K562 (cell line): Measurements from ENCODE around the gene HEATR3. TPM values are rescaled to one million over a fixed set of nuclear protein-coding genes. Genes with fewer than 3 reads are reported as not detected.

Experiments used
- ELF1 ChIP-seq: fragments of 200-800 bp; sonication (Bioruptor generic); IDR thresholded peaks from 2 replicates; pipeline ENCODE4 v1.6.1; 2016; ENCODE audit warnings: missing genetic modification characterization, missing compliant biosample characterization
- HMG20B ChIP-seq: fragments of 250-450 bp; sonication (Bioruptor Pico); IDR thresholded peaks from 2 replicates; pipeline ENCODE4 v1.5.0; 2021; ENCODE audit warnings: mild to moderate bottlenecking
- KAT2B ChIP-seq: IDR thresholded peaks from one replicate; pipeline ENCODE4 v1.6.1; 2012; ENCODE audit warnings: low read depth, mild to moderate bottlenecking, control low read depth, inconsistent platforms, low read length, moderate library complexity
- PML ChIP-seq: IDR thresholded peaks from 2 replicates; pipeline ENCODE4 v1.6.1; 2012; ENCODE audit warnings: low read length, inconsistent platforms
- PTTG1 ChIP-seq: fragments of 450-650 bp; IDR thresholded peaks from 2 replicates; pipeline ENCODE4 v1.6.1; 2016; ENCODE audit warnings: low read depth, mild to moderate bottlenecking, missing genetic modification characterization, missing compliant biosample characterization
- TEAD1 ChIP-seq, 2 experiments: fragments of 450-650 bp in 1 of 2; sonication (generic) in 1 of 2; formaldehyde crosslinking; IDR thresholded peaks; 2 replicates each; pipeline versions ENCODE4 v1.4.0 to v1.8.0; 2020 to 2022; ENCODE audit warnings: mild to moderate bottlenecking in 2 of 2, missing genetic modification reagents in 1 of 2
- XRCC4 ChIP-seq: IDR thresholded peaks from one replicate; pipeline ENCODE4 v1.6.1; 2011; ENCODE audit not compliant: insufficient read depth, insufficient read length; ENCODE audit errors: extremely low read depth
- ZNF124 ChIP-seq: sonication (generic); formaldehyde crosslinking; IDR thresholded peaks from 2 replicates; pipeline ENCODE4 v1.8.1; 2022; ENCODE audit warnings: missing genetic modification reagents
- ZNF232 ChIP-seq: sonication (generic); formaldehyde crosslinking; IDR thresholded peaks from 2 replicates; pipeline ENCODE4 v1.8.0; 2022; ENCODE audit warnings: mild to moderate bottlenecking, missing genetic modification reagents
- polyA plus RNA-seq, 8 experiments: library from polyadenylated mRNA; depleted of rRNA in 4 of 8; stranded (reverse) in 5 of 8; unstranded in 3 of 8; fragments of >200 nt; fragmentation: Nextera tagmentation in 2 of 8; fragmentation: Illumina TruSeq in 1 of 8; extraction: Ambion mirVana in 2 of 8; extraction: Trizol in 1 of 8; gene quantifications; 2 replicates each; pipeline versions ENCODE4 v1.2.1 to v1.2.3, GENCODE V29; 2011 to 2014; ENCODE audit warnings: inconsistent platforms in 1 of 8, missing spikeins in 1 of 8
- total RNA-seq, 7 experiments: library from RNA; depleted of rRNA in 6 of 7; stranded (reverse); fragments of >200 nt in 6 of 7; fragmentation: Illumina TruSeq in 2 of 7; extraction: Trizol in 2 of 7; gene quantifications; 2 replicates each; pipeline versions ENCODE4 v1.2.1 to v1.2.3, GENCODE V29; 2011 to 2021; ENCODE audit warnings: low replicate concordance in 1 of 7
- TF ChIP-seq, protein P1 (sequence below): fragments of 250-450 bp; sonication (Bioruptor Pico); IDR thresholded peaks from 2 replicates; pipeline ENCODE4 v1.4.0; 2020; ENCODE audit warnings: mild to moderate bottlenecking, moderate library complexity
- TF ChIP-seq, protein P2 (sequence below): sonication (generic); formaldehyde crosslinking; IDR thresholded peaks from 2 replicates; pipeline ENCODE4 v1.8.0; 2023; ENCODE audit warnings: mild to moderate bottlenecking, missing genetic modification reagents
- TF ChIP-seq, protein P3 (sequence below): fragments of 150-350 bp; IDR thresholded peaks from 2 replicates; pipeline ENCODE4 v1.6.1; 2014; ENCODE audit warnings: low read depth, mild to moderate bottlenecking, low read length, borderline replicate concordance
- TF ChIP-seq, protein P4 (sequence below), 2 experiments: fragments of 450-650 bp; IDR thresholded peaks; 2 replicates each; pipeline ENCODE4 v1.6.1; 2016

The HEATR3 gene
- total and polyA plus RNA-seq, 9 of the 15 experiments (the other 6 are each of a cell fraction or from before 2014, with no cell fraction given): 1.7 to 30.2 (median 18.8) TPM

DNA sequence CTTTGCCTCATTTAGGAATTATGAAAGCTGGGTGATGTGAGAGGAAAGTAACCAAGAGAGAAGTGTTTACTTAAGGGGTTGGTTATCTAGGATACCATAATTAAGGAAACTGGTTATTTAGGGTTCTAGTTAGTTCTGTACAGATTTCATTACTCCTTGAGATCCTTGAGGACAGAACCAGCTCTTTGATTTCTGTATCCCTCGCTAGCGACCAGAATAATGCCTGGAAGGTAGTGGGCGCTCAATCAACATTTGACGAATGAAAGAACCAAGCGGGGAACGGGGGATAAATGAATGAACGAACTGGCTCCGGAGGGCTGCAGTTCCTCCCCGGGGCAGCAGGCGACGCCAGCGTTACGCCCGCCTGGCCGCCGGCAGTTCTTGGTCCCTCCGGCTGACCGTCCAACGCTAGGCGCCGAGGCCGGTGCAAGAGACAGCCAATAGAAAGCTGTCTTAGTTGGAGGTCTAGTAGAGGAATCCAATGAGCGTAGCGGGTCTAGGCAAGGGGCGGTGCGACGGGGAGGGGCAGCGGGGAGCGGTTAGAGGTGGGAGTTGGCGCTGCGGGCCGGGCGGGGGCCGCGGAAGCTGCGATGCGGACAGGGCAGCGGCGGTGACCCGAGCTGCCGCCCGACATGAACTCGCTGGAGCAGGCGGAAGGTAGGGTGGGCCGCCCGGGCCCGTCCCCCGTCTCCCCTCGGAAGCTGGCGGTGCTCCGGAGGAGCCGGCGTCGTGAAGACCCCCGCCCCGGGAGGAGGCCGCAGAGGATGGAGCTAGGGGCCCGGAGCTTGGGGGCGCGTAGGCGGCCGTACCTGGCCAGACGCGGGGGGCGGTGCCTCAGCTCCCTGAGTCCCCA is 40.9 kb upstream of the HEATR3 start, which contains the start of gene CNEP1R1 (continued):
- TF ChIP-seq, protein P1, sequence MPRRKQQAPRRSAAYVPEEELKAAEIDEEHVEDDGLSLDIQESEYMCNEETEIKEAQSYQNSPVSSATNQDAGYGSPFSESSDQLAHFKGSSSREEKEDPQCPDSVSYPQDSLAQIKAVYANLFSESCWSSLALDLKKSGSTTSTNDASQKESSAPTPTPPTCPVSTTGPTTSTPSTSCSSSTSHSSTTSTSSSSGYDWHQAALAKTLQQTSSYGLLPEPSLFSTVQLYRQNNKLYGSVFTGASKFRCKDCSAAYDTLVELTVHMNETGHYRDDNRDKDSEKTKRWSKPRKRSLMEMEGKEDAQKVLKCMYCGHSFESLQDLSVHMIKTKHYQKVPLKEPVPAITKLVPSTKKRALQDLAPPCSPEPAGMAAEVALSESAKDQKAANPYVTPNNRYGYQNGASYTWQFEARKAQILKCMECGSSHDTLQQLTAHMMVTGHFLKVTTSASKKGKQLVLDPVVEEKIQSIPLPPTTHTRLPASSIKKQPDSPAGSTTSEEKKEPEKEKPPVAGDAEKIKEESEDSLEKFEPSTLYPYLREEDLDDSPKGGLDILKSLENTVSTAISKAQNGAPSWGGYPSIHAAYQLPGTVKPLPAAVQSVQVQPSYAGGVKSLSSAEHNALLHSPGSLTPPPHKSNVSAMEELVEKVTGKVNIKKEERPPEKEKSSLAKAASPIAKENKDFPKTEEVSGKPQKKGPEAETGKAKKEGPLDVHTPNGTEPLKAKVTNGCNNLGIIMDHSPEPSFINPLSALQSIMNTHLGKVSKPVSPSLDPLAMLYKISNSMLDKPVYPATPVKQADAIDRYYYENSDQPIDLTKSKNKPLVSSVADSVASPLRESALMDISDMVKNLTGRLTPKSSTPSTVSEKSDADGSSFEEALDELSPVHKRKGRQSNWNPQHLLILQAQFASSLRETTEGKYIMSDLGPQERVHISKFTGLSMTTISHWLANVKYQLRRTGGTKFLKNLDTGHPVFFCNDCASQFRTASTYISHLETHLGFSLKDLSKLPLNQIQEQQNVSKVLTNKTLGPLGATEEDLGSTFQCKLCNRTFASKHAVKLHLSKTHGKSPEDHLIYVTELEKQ: no peak
- TF ChIP-seq ZNF124: no peak
- TF ChIP-seq KAT2B: no peak
- TF ChIP-seq, protein P2, sequence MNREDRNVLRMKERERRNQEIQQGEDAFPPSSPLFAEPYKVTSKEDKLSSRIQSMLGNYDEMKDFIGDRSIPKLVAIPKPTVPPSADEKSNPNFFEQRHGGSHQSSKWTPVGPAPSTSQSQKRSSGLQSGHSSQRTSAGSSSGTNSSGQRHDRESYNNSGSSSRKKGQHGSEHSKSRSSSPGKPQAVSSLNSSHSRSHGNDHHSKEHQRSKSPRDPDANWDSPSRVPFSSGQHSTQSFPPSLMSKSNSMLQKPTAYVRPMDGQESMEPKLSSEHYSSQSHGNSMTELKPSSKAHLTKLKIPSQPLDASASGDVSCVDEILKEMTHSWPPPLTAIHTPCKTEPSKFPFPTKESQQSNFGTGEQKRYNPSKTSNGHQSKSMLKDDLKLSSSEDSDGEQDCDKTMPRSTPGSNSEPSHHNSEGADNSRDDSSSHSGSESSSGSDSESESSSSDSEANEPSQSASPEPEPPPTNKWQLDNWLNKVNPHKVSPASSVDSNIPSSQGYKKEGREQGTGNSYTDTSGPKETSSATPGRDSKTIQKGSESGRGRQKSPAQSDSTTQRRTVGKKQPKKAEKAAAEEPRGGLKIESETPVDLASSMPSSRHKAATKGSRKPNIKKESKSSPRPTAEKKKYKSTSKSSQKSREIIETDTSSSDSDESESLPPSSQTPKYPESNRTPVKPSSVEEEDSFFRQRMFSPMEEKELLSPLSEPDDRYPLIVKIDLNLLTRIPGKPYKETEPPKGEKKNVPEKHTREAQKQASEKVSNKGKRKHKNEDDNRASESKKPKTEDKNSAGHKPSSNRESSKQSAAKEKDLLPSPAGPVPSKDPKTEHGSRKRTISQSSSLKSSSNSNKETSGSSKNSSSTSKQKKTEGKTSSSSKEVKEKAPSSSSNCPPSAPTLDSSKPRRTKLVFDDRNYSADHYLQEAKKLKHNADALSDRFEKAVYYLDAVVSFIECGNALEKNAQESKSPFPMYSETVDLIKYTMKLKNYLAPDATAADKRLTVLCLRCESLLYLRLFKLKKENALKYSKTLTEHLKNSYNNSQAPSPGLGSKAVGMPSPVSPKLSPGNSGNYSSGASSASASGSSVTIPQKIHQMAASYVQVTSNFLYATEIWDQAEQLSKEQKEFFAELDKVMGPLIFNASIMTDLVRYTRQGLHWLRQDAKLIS (CRISPR knock-in tag): no peak; the same call in 1 of the 2 replicates
- 0 out of 2 replicates have a peak, but pooled peaks have one; percentile 8 for TF ChIP-seq PML
- peak; percentile 37; the same call in 1 of the 2 replicates for TF ChIP-seq ELF1 (tag)
- TF ChIP-seq TEAD1 (CRISPR knock-in tag; IDR thresholded peaks at IDR 0.05): no peak
- TF ChIP-seq HMG20B (CRISPR knock-in tag): no peak
- TF ChIP-seq, protein P3, sequence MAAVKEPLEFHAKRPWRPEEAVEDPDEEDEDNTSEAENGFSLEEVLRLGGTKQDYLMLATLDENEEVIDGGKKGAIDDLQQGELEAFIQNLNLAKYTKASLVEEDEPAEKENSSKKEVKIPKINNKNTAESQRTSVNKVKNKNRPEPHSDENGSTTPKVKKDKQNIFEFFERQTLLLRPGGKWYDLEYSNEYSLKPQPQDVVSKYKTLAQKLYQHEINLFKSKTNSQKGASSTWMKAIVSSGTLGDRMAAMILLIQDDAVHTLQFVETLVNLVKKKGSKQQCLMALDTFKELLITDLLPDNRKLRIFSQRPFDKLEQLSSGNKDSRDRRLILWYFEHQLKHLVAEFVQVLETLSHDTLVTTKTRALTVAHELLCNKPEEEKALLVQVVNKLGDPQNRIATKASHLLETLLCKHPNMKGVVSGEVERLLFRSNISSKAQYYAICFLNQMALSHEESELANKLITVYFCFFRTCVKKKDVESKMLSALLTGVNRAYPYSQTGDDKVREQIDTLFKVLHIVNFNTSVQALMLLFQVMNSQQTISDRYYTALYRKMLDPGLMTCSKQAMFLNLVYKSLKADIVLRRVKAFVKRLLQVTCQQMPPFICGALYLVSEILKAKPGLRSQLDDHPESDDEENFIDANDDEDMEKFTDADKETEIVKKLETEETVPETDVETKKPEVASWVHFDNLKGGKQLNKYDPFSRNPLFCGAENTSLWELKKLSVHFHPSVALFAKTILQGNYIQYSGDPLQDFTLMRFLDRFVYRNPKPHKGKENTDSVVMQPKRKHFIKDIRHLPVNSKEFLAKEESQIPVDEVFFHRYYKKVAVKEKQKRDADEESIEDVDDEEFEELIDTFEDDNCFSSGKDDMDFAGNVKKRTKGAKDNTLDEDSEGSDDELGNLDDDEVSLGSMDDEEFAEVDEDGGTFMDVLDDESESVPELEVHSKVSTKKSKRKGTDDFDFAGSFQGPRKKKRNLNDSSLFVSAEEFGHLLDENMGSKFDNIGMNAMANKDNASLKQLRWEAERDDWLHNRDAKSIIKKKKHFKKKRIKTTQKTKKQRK: no peak
- TF ChIP-seq XRCC4: no peak
- no peak for TF ChIP-seq ZNF232 (CRISPR knock-in tag)
- TF ChIP-seq, protein P4, sequence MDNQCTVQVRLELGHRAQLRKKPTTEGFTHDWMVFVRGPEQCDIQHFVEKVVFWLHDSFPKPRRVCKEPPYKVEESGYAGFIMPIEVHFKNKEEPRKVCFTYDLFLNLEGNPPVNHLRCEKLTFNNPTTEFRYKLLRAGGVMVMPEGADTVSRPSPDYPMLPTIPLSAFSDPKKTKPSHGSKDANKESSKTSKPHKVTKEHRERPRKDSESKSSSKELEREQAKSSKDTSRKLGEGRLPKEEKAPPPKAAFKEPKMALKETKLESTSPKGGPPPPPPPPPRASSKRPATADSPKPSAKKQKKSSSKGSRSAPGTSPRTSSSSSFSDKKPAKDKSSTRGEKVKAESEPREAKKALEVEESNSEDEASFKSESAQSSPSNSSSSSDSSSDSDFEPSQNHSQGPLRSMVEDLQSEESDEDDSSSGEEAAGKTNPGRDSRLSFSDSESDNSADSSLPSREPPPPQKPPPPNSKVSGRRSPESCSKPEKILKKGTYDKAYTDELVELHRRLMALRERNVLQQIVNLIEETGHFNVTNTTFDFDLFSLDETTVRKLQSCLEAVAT (IDR thresholded peaks at IDR 0.05): peak in 1 of 2 experiments; percentile 92; a peak in 3 of 4 replicates
- TF ChIP-seq PTTG1 (tag): no peak
